Globus pallidus (tissue), 1 donor: ENCODE results near the gene LMO7.
A peak's percentile ranks its signal among the peaks of the same experiment; 100 is the strongest.
"Not testable (repeated sequence)": the region's sequence is repeated elsewhere in the genome, so short reads cannot be mapped to it uniquely, and the experiment has no call there.

Experiments
- DNase-seq: peaks from one replicate; pipeline ENCODE4 v3.0.0-alpha.2; 2015; ENCODE audit warnings: low spot score

Gene LMO7

DNA sequence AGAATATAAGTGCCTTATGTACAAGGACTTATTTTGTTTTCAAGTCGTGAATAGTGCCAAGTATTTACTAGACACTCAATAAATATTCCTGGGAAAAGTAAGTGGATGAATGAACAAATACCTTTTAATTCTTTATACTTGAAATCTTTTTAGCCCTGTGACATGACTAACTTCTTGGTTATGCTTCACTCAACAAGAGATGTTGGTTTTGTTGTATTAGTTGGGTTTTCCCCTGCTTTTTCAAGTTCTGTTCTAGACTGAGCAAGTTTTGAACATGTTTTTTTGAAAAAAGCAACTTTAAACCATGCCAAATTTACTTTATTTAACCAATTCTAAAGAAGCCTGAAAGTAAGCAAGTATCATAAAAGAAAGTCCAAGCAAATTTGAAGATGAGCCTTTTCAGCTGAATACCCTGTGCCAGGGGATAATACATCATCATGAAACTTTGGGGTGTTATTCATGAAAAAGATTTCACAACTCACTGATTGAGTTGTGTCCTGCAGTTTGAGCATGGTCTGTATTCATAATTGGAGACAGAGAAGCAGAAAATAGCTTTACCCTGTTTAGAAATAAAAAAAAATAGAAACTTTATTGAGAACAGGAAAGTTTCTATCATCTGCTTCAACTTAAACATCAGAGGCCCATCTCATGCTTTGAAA lies 11.1 kb downstream of the LMO7 start:
- no peak for DNase-seq

DNA sequence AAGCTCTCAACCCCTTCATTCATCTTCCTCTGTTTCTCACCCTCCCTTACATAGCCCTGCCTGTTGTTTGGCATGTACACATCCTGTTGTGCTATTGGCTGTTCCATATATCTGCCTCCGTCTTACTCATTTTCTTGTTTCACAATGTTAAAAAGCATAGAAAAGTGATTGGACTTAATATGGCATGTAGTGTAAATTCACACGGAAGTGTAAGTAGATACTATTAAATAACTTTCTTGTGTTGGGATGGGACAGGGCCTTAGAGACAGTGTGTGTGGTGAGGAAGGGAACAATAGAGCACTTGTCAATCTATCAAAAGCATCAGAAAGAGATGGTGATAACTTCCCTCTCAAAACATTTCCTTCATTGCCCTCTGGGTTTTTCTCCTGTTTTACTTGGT lies 12.3 kb downstream of the LMO7 start:
- no peak for DNase-seq

DNA sequence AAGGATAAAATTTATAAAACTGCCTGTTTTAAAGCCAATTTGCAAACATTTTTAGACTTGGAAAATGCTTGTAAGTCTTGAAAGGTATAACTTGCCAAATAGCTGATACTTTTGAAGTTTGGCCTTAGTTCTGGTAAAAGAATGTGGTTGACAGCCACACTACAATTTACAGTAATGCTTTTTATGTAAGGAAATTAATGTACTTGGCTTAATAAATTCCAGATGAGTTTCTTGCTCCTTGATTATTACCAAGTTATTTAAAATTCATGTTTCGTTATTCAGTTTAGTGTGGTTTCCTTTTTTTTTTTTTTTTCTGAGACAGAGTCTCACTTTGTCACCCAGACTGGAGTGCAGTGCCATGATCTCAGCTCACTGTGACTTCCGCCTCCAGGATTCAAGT lies 14.9 kb downstream of the LMO7 start:
- no peak for DNase-seq

DNA sequence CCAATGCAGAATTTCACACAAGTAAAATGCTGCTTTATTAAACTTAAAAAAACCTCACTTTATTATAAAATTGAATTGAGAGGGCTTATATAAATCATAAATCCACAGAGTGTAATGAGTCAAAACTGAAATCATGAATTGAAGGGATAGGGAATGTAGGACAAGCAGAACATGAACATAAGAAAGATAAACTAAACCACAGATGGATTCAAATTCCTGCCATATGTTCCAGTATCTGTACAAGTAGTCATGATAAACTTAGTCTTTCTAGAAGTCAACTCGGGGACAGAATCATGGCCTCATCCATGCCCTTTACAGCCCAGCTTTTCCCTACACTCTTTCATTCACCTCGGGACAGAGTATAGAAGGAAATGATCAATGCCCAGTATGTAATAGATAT lies 16.6 kb downstream of the LMO7 start:
- no peak for DNase-seq

DNA sequence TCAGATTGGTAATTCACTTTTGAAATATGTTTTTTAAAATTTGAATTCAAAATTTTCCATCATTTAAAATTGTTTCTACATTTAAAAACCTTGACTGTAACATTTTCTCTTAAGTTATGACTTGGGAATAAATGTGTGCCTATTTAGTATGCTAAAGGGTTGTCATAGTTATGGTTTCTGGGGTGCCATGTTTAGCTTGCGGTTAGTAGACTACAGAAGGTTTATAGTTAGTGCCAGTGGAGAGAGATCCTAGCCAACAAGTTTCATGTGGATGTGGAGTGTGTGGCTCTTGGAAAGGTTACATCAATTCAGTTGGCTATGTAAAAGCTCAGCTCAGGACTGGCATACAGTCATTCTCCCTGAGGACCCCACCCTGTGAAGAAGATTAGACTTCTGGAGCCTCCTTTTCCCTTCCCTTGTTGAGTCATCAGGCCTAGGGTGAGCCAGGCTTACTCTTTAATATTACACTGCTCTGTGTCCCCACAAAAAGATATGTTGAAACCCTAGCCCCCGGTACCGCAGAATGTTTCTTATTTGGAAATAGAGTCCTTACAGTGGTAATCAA lies 20.4 kb downstream of the LMO7 start:
- no peak for DNase-seq

DNA sequence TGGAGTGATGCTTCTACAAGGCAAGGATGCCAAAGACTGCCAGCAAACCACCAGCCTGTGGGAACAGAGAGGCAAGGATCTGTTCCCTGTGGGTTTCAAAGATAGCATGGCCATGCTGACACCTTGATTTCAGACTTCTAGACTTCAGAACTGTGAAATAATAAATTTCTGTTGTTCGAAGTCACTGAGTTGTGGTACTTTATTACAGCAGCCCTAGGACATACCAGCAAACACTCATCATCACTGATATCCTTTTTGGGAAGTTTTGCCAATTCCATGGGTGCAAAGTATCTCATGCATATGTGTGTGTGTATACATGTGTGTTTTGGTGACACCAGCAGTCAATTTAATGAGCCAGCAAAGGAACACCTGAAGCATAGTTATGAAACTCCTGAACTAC lies 21.0 kb downstream of the LMO7 start:
- no peak for DNase-seq

DNA sequence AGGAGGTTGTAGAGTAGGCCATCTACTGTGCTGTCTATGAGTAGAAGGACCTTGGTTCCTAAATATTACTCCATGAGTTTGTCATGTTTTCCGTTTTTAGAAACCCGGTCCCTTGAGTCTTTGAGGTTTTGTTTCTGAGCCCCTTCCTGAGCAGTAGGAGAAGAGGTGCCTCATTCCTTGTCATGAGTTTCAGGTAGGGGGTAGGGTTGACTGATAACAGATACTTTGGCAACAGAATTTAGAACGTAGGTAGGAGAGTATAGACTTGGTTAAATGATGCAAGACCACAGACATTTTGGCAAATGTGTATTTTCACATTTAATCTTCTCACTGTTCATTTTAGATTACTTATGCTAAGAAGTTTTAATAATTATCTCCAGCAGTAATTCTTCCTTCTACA lies 24.6 kb downstream of the LMO7 start:
- DNase-seq = no peak

DNA sequence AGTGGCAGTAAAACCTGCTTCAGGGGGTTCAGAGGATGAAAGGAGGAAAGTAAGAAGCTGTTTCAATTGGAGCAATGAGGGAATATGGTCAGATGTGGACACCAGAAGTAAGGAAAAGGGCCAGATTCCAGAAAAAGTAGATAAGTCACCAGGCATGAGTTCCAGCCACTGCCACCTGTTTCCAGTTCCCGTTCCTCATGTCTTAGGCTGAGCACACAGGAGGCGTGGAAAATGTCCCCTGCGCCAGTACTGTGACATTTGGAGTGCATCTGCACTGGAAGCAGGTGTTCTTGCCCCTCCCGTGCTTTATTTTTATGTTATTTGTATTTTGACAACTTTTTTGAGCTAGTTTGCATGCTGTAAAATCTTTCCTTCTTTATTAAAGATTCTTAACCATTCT lies 25.3 kb downstream of the LMO7 start:
- no peak for DNase-seq

DNA sequence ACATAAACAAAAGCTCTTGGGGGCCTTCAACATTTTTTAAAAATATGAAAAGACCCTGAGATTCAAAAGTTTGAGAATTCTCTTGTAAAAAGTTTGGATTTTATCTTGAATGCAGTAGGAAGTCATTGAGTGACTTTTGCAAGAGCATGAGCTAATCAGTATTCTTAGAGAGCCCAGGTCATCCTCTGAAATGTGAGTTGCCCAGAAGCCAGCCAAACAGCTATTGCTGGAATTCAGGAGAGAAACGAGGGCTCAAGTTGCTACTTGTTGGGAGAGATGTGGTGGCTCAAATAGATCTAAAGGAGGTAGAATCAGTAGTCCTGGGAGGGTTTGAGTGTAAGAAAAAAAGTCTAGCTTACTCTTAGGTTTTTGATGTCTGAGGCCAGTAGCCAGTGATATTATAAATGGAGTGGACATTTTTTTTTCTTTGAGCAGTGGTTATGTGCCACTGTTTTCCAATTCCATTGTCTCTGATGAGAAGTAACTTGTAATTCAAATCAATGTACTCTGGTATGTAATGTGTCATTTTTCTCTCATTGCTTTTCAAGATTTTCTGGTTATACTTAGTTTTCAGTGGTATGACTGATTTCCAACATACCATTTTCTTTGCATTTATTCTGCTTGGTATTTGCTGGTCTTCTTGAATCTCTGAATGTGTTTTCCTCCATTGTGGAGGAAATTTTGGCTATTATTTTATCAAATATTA lies 30.7 kb downstream of the LMO7 start:
- DNase-seq = no peak

DNA sequence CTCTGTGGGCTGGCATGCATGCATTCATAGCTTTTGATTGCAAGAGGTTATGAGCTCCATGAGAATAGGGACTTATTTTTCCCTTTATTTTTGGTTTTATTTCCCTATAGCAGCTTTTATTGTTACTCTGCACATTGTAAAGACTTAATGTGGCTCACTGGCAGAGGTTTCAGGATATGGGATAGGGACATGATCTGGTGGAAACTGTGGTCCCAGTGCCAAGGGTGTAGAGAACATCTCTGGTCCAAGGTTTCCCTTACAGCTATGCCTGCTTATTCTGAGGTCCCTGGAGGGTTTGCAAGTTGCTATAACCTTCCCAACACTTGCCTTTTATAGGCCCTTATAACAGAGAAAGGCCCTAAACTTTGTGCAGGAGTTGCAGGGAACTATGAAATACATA lies 33.6 kb downstream of the LMO7 start:
- DNase-seq = no peak

DNA sequence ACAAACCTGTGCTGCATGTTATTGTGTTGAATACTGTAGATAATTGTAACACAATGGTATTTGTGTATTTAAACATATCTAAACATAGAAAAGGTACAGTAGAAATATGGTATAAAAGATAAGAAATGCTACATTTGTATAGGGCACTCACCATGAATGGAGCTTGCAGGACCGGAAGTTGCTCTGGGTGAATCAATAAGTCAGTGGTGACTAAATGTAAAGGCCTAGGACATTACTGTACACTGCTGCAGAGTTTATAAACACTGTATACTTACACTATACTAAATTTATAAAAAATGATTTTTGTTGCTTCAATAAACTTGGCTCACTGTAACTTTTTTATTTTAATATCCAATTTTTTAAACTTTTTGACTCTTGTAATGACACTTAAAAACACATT lies 34.4 kb downstream of the LMO7 start:
- DNase-seq = no peak

DNA sequence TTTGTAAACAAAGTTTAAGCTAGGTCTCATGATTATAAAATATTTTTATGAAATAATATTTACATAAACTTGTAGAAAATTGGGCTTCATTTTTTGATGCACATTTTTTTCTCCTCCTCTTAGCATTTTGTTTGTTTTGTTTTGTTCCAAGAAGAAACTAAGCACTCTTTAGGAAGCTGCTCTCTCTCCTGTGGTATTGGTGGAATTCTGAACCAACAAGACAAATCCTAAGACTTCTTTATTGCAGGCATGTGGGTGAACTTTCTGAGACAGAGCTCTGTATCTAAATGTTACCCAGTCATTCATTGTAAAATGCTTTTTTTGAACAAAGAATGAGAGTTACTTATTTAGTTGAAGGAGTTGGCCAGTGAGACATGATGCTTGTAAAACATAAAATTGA lies 39.3 kb downstream of the LMO7 start:
- no peak for DNase-seq

DNA sequence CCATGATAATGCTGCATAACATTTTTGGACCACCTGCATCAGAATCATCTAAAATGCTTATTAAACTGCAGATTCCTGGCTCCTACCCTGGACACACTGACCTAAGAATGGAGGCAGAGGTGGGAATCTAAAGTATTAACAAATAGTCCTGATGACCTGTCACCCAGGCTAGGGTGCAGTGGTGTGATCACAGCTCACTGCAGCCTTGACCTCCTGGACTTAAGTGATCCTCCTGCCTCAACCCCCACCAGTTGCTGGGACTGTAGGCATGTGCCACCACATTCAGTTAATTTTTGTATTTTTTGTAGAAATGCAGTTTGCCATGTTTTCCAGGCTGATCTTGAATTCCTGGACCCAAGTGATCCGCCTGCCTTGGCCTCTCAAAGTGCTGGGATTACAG lies 43.3 kb downstream of the LMO7 start:
- no peak for DNase-seq

DNA sequence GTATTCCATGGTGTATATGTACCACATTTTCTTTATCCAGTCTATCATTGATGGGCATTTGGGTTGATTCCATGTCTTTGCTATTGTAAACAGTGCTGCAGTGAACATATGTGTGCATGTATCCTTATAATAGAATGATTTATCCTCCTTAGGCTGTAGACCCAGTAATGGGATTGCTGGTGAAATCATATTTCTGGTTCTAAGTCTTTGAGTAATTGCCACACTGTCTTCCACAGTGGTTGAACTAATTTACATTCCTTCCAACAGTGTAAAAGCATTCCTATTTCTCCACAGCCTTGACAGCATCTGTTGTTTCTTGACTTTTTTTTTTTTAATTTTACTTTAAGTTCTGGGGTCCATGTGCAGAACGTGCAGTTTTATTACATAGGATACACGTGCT lies 44.1 kb downstream of the LMO7 start:
- DNase-seq = not testable (repeated sequence)

DNA sequence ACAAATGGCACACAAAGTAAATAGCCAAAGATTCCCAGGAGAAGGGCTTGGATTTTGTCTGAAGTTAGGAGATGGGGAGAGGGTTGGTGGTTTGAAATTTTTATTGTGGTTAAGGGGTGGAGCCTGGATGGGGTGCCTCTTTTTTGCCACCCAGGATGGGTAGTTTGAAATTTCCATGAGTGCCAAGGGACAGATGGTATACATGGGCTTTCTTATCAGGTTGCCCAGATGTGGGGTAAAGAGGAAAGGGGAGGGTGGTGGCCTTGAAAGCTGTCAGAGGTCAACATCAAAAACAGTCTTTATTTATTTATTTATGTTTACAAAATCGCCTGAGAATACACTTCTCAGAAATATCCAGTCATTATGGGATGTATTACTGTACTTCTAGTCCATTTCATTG lies 46.2 kb downstream of the LMO7 start:
- DNase-seq = no peak

DNA sequence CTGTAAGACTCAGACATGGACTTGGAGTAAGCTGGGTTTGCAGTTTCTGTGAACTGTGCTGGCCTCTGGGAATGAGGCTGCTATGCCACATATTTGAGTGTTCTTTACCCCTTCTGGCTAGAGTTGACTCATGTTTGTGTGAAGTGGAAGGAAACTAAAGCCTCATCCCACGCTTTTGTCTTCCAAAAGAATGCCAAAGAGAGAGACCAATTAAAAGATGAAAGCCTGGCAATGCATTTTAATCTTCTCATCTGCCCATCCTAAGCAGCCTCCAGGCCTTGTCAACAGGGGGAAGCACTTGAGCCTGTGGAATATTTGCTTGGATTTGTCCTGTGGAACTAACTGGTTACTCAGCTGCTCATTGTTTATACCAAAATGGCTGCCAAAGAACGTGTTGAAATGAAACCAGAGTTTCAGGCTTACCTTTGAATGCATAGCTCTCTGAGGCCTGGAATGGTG lies 49.1 kb downstream of the LMO7 start:
- no peak for DNase-seq

DNA sequence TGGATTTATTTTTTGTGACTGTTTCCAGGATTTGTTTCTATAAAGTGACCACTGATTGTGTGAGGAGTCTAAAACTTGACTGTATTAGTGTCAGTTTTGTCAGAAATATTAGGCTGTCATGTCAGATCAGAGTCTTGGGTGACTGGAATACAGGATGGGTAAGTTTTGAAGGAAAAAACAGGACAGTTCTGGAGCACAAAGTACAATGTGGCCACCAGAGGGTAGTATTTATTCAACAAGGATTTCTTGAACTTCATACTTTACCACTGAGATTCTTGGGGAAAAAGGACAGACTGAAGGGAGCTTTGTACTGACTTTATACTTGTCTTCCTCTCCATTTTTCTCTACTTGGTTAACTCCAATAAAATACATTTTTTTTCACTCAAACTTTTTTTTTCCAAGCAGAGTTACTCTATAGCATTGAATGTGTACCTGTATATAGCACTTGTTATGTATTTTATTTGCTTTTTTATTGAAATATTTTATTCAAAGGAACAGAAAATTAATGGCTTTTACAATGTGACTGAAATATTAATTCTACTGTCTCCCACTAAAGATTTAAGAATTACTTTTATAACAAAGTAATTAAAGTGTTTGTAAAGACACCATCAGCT lies 51.1 kb downstream of the LMO7 start:
- DNase-seq = no peak

DNA sequence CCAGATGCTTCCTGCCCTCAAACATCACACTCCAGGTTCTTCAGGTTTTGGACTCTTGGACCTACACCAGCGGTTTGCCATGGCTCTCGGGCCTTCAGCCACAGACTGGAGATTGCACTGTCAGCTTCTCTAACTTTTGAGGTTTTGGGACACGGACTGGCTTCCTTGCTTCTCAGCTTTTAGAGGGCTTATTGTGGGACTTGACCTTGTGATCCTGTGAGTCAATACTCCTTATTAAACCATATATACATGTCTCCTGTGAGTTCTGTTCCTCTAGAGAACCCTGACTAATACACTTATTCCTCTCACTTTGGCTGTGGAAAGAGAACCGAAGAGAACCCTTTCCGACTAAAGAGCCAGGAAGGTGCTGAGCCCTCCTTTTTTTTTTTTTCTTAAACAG lies 53.6 kb downstream of the LMO7 start:
- DNase-seq = no peak

DNA sequence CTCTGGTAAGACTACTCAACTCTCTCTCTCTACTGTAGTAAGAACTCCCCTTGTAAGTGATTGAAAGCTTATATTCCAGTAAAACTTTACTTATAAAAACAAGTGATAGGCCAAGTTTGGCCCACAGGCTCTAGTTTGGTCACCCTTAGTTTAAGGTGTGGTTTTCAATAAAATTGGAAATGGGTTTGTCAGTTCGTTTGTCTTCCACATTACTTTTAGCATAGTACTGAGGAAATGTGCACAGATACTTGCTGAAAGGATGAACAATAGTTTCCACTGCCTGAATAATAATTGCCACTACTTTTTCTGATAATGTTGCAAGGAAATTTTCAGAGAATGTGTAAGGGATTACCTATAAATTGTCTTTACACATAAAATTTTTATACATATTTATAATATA lies 54.5 kb downstream of the LMO7 start:
- no peak for DNase-seq

DNA sequence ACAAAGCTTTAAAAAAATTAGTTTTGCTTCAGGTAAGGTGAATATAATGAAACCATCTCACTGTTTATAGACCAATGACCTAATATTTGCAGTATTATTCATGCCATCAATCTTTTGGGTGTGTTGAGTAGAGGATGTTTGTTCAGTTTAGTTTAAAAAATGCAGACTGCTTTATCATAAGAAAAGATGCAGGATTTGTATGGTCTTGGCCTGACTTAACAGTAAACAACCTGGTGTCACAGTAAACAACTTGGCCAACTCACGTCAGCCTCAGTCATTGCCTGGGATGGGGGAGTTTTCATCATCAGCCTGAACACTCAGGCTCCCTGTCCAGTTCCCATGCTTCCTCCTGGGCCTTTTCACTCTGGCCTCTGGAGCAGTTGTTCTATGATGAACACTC lies 55.1 kb downstream of the LMO7 start:
- no peak for DNase-seq

DNA sequence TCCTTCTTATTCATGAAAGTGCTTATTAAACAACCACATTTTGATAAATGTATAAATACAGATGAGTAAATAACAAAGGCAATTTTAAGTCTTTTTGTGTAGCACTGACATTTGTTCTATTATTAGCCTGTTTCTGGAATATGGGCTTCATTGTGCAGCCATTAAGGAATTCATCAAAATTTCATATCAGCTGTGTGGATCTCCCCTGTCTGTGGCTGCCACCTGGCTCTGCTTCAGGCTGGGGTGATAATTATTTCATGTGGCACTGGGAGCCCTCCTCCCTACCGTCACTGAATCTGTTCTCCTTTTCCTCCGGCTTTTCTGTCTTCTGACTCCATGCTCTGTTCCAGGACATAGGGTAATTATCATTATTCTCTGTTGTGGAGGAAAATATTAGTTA lies 57.1 kb downstream of the LMO7 start:
- DNase-seq = no peak

DNA sequence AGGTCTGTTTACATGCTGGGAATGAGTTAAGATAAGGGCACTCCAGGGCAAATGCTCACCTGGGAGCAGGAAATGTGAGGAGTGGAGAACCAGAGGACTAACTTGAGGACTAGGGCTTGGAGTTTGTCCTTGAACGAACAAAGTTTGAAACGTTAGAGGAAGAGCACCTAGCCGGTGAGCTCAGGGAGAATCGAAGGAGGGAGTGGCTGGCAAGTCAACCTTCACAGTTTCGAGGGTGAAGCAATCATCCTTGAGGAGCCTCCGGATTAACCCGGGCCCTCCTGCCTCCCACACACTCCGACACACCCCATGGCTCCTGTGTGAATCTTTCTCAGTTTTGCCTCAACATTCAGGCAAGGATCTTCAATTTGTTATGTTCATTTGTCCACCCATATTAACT lies 58.6 kb downstream of the LMO7 start:
- no peak for DNase-seq

DNA sequence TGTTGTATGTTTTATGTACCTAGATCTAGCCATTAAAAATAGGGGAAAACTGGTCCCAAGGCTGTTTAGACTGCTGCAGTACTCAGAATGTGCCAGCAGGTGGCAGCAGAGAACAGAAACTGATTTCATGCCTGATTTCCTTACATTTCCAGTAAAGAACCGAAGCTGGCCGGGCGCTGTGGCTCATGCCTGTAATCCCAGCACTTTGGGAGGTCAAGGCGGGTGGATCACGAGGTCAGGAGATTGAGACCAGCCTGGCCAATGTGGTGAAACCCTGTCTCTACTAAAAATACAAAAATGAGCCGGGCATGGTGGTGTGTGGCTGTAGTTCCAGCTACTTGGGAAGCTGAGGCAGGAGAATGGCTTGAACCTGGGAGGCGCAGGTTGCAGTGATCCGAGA lies 59.8 kb downstream of the LMO7 start:
- peak; percentile 64 for DNase-seq
